Right cardiac atrium (tissue), 5 donors: ENCODE measurements around the gene COL23A1. TPM values are rescaled to one million over a fixed set of nuclear protein-coding genes. Genes with fewer than 3 reads are reported as not detected.
"Not testable (repeated sequence)": the region's sequence is repeated elsewhere in the genome, so short reads cannot be mapped to it uniquely, and the experiment has no call there.

Experiments used
- ATAC-seq, 2 donors: fragments of 200-7000 bp; cut with Tn5 transposase; one replicate each; pipeline versions ENCODE4 v1.8.0 to v1.9.1; 2020; ENCODE audit warnings: moderate library complexity in 2 of 2, mild to moderate bottlenecking in 1 of 2
- DNase-seq, 3 donors: peaks; one replicate each; pipeline ENCODE4 v3.0.0-alpha.2; 2020
- H3K27ac ChIP-seq: one replicate; pipeline ENCODE4 v1.5.1; 2013; ENCODE audit warnings: mild to moderate bottlenecking, low read length, control low read depth, moderate library complexity
- H3K27me3 ChIP-seq: one replicate; pipeline ENCODE4 v1.6.1; 2013; ENCODE audit not compliant: control insufficient read depth, insufficient read depth
- H3K4me1 ChIP-seq: one replicate; pipeline ENCODE4 v1.6.1; 2013; ENCODE audit warnings: low read length; ENCODE audit not compliant: control insufficient read depth, insufficient read depth
- H3K4me3 ChIP-seq: one replicate; pipeline ENCODE4 v1.5.1; 2013; ENCODE audit warnings: low read length, control low read depth
- H3K9me3 ChIP-seq: one replicate; pipeline ENCODE4 v1.6.1; 2013; ENCODE audit warnings: low read length; ENCODE audit not compliant: control insufficient read depth
- WGBS: extraction: QIAGEN DNeasy Blood & Tissue Kit; methylation state at CpG from one replicate; pipeline ENCODE4 v1.1.7; 2013; 5-methylcytosine and 5-hydroxymethylcytosine counted together
- intact Hi-C, 4 donors: fragments of 100-400 bp; cut with DNase I; formaldehyde crosslinking; loops; one replicate each; pipeline versions ENCODE4 v1.11.0 to v1.14.0; 2022 to 2023
- polyA plus RNA-seq: library from polyadenylated mRNA; stranded (reverse); fragments of 200-250 nt; gene quantifications from one replicate; pipeline ENCODE4 v1.2.3, GENCODE V29; 2013
- total RNA-seq, 4 donors: library from RNA; stranded (reverse); fragmentation: NEBNext Ultra II Directional; extraction: Animal tissue kit (Norgen Biotek cat#: 25700); gene quantifications; one replicate each; pipeline ENCODE4 v1.2.1, GENCODE V29; 2021
- donor health status: healthy with polysubstance abuse.
- donor health status: DM: no; HTN: yes; CAD: no.
- donor health status: DM: no; HTN: no; CAD: no.
- donor health status: DM: no; HTN: yes; CAD: no; lungs with severe emphysema.
- donor health status: DM: yes; HTN: yes; CAD: no.

Gene COL23A1
- total and polyA plus RNA-seq, 5 donors = 2.5 to 13.6 (median 6.3) TPM

DNA sequence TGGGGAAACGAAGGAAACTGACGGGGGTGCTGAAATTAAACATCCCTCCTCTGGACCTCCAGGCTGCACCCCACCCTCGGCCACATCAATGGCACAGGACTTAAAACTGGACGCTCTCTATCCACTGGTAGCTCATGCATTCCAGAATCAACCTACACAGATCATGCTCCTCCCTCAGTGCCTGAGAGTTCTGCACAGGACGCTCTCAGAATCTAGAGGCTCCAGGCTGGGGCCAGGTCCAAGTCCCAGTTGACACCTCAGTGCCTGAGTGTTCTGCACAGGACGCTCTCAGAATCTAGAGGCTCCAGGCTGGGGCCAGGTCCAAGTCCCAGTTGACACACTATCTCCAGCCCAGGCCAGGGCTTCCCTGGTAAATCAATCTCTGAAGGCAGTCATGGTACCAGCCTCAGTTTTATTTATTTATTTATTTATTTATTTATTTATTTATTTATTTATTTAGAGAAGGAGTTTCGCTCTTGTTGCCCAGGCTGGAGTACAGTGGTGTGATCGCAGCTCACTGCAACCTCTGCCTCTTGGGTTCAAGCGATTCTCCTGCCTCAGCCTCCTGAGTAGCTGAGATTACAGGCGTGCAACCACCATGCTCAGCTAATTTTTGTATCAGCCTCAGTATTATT is 103.2 kb downstream of the COL23A1 start:
- whole genome bisulfite sequencing = 86% methylated on average over 10 of the region's 10 CpGs
- DNase-seq, intact Hi-C loops: not testable (repeated sequence)

DNA sequence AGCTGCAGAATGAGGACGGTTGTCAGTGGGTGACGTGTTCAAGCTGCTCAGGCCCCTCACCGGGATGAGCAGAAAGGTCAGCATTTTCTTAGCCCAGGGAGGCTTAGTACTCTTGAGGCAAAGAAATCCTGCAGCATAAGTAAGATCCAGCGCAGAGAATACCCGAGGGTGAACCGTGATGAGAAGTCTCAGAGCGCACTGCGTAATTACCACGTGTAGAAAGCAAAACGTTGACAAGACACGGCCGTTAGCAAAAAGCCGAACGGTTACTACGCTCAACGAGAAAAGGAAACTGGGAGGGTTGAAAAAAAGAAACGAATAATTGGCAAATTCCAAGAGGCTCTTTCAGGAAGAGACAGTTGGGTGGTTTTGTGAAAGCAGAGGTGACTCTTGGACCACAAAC is 104.0 kb downstream of the COL23A1 start:
- WGBS = 49% methylated on average over 17 of the region's 17 CpGs
- Histone ChIP-seq H3K27ac (no peak overlapping the region), H3K4me1 (no peaks in the 10 kb centered on the region), H3K4me3 (no peak overlapping the region), H3K27me3 (no peaks in the 10 kb centered on the region), H3K9me3 (no peaks in the 10 kb centered on the region)
- intact Hi-C loops = no loop called here
- ATAC-seq (no peak), DNase-seq (no peak)

More for the DNA sequence above, 103.2 kb downstream of the COL23A1 start:
- H3K27ac ChIP-seq, H3K4me3 ChIP-seq, H3K27me3 ChIP-seq, H3K4me1 ChIP-seq, H3K9me3 ChIP-seq: not testable (repeated sequence)
- ATAC-seq = peak; percentile 52 to 82

DNA sequence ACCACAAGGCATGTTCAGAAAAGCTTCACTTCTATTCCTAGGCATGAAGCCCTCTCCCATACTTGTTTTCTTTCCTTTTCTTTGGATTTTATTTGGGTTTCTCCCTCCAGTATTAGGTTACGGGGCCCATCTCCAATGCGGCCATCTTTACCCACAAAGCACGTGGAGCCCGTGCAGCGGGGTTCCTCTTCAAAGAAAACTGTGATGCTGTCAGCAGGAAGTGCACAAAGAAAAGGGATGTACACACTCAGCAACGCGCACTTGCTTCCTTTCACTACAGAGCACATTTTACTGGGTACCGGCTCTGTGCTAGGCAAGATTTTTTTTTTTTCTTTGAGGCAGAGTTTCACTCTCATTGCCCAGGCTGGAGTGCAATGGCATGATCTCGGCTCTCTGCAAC is 106.6 kb downstream of the COL23A1 start:
- Histone ChIP-seq H3K27me3 (no peaks in the 10 kb centered on the region), H3K9me3 (no peaks in the 10 kb centered on the region), H3K4me1 (no peaks in the 10 kb centered on the region), H3K27ac (no peak overlapping the region), H3K4me3 (no peak overlapping the region)
- peak in 1 of 3 donors; percentile 78 for DNase-seq
- intact Hi-C loops = no loop called here
- WGBS = 57% methylated on average over 9 of the region's 9 CpGs
- peak; percentile 59 to 60 for ATAC-seq

DNA sequence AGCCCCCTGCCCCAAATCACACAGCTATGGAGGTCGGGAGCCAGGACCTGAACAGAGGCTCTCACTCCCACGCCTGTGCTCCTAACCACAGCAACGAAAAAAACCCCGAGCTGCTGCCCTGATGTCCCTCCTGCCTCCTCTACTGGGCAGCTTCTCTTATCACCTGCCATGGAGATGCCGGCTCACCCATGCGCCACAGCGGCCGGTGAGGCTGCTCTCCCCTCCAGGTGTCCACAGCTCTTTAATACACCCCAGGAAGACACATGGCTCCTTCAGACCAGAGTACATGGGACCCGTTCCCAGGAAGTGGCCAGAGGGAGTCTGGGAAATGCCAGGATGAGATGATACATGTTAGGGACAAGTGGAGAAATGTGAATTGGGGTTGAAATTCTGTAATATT is 110.9 kb downstream of the COL23A1 start:
- H3K27ac ChIP-seq = no peak overlapping the region
- H3K4me1 ChIP-seq = no peaks in the 10 kb centered on the region
- H3K9me3 ChIP-seq = no peaks in the 10 kb centered on the region
- H3K4me3 ChIP-seq = no peak overlapping the region
- no peaks in the 10 kb centered on the region for H3K27me3 ChIP-seq
- intact Hi-C loops = loop anchor here in 1 of 4 donors (10.0 kb wide), 1 partner anchor 66 kb away; no protein-coding TSS in a partner anchor
- no peak for ATAC-seq
- 91% methylated on average over 9 of the region's 9 CpGs for WGBS
- no peak for DNase-seq

DNA sequence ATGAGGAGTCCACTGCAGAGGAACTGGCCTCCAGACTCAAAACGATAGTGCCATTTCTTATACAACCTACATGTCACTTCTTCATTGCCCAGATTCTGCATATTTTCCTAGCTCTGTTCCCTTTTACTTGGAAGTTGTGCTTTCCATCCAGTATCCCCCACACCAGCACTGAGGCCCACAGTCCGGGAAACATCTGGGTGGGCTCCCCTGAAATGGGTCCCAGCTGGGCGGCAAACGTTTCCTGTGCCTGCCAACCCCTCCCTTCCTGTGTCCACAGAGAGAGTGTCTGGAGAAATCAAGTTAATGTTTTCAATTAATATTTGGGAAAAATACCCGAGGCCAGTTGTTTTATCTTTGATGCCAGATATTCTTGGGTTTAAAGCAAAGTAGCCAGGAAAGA is 111.8 kb downstream of the COL23A1 start:
- ATAC-seq = peak in 1 of 2 donors; percentile 52
- WGBS = 40% methylated on average over 5 of the region's 5 CpGs
- no peak for DNase-seq
- Histone ChIP-seq H3K4me3 (no peak overlapping the region), H3K9me3 (no peaks in the 10 kb centered on the region), H3K4me1 (no peaks in the 10 kb centered on the region), H3K27ac (no peak overlapping the region), H3K27me3 (no peaks in the 10 kb centered on the region)
- intact Hi-C loops = loop anchor here in 1 of 4 donors (10.0 kb wide), 1 partner anchor 66 kb away; no protein-coding TSS in a partner anchor

DNA sequence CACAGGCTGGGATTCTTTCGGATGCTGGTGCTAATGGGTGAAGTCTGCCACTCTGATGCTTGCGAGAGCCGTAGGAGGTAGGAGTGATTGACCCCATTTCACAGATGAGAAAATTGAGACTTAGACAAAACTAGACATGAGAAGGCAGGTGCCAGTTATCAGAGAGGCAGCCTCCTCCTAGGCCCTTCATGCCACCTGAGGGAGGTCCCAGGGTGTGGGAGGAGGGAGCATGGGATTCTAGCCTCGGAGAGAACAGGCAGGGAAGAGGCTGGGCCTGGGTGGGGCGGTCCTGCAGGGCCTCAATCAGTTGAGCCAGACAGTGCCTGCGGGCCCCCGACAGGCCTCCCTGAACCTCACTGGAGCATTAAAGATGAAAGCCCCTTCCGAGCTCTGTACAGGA is 112.4 kb downstream of the COL23A1 start:
- no peak for DNase-seq
- Histone ChIP-seq H3K4me1 (no peaks in the 10 kb centered on the region), H3K4me3 (no peak overlapping the region), H3K27ac (no peak overlapping the region), H3K27me3 (no peaks in the 10 kb centered on the region), H3K9me3 (no peaks in the 10 kb centered on the region)
- no peak for ATAC-seq
- WGBS = 80% methylated on average over 8 of the region's 8 CpGs
- intact Hi-C loops = loop anchor here in 1 of 4 donors (10.0 kb wide), 1 partner anchor 67 kb away; no protein-coding TSS in a partner anchor

DNA sequence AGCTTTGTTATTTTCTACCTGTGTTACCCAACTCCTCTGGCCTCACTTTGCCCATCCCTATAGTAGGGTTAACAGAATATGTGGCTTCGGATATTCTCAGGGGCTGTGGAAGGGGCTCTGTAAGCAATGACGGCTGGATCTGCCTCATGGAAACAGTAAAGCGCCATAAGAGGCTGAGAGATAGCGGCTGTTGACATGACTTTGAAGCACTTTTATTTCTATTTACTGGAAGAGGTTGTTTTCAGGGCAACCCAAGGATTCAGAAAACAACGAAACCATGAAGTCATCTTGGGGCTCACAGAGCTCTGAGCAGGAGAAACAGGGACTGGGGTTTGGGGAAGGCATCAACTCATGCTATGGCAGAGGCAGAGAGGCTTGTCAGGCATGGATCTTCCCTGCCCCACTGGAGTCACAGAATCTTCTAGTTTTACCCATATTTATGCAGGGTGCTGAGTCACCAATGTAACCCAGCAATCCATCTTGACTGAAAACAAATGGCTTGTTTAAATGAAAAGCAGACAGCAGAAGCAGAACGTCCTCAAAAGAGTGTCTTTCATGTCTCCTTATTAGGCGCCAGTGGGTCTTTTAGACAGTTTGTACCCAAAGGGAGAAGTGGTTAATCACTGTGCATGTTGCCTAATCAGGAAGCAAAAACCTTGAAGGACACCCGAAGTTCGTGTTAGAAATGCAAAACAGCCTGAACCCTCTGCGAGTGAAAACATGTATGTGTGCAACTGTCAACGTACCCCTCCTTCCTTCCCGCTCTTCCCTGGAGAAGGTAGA is 113.0 kb downstream of the COL23A1 start:
- DNase-seq = no peak
- peak in 1 of 2 donors; percentile 30 for ATAC-seq
- H3K27me3 ChIP-seq = no peaks in the 10 kb centered on the region
- intact Hi-C loops = loop anchor here in 1 of 4 donors (10.0 kb wide), 1 partner anchor 68 kb away; no protein-coding TSS in a partner anchor
- H3K4me3 ChIP-seq = no peak overlapping the region
- no peaks in the 10 kb centered on the region for H3K4me1 ChIP-seq
- WGBS = 77% methylated on average over 12 of the region's 12 CpGs
- no peak overlapping the region for H3K27ac ChIP-seq
- no peaks in the 10 kb centered on the region for H3K9me3 ChIP-seq

DNA sequence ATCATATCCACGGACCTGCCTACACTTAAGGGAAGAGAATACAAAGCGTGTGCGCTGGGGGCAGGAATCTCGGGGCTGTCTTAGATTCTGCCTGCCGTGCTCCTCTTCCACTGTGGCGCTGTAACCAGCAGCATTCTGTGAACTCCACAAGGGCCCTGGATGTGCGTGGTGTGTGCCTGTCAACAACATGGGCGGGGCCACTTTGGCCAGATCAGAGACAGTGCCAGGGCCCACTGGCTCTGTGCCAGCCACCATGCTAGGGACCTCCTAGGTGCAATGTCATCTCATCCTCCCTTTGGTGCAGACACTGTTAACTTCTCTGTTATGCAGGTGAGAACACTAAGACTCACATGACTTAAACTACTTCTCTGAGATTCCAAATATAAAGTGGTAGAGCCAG is 113.7 kb downstream of the COL23A1 start:
- Histone ChIP-seq H3K9me3 (no peaks in the 10 kb centered on the region), H3K4me1 (no peaks in the 10 kb centered on the region), H3K27ac (no peak overlapping the region), H3K27me3 (no peaks in the 10 kb centered on the region), H3K4me3 (no peak overlapping the region)
- intact Hi-C loops = loop anchor here in 1 of 4 donors (10.0 kb wide), 1 partner anchor 68 kb away; no protein-coding TSS in a partner anchor
- 92% methylated on average over 8 of the region's 8 CpGs for WGBS
- no peak for ATAC-seq
- no peak for DNase-seq

DNA sequence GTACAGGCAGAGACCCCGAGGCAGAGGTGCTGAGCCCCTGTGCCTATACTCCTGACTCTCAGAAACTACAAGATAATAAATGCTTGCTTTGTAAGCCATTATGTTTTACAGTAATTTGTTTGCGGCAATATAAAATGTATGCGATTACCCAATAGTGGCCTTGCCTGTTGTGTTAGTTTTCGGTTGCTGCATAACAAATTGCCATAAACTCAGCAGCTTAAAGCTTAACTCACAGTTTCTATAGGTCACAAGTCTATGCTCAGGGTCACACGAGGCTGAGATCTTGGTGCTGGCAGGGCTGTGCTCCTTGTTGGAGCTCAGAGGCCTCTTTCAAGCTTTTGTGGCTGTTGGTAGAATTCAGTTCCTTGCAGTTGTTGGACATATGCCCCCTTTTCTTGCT is 114.8 kb downstream of the COL23A1 start:
- Histone ChIP-seq H3K27ac (no peak overlapping the region), H3K9me3 (no peaks in the 10 kb centered on the region), H3K4me1 (no peaks in the 10 kb centered on the region), H3K27me3 (no peaks in the 10 kb centered on the region), H3K4me3 (no peak overlapping the region)
- DNase-seq = no peak
- intact Hi-C loops = loop anchor here in 1 of 4 donors (10.0 kb wide), 1 partner anchor 69 kb away; no protein-coding TSS in a partner anchor
- no peak for ATAC-seq
- WGBS = 92% methylated on average over 5 of the region's 5 CpGs

DNA sequence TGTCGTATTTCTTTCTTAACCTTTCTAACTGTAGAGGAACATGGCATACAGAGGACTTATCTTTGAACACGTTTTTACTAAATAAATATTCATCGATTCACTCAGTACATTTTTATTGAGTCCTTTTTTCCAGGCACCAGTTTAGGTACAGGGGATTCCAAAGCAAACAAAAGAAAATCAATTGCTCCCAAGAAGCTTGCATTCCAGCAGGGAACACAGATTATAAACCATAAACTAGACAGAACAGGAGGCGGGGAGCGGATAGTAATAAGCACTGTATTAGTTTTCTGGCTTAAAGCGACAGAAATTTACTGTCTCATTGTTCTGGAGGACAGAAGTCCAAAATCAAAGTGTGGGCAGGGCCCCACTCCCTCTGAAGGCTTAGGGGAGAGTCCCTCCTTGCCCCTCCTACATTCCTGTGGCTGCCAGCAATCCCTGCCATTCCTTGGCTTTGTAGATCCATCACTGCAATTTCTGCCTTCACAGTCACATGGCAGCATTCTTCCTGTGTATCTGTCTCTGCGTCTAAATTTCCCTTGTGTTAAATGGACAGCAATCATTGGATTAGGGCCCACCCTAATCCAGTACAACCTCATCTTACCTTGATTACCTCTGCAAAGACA is 115.5 kb downstream of the COL23A1 start:
- intact Hi-C loops = loop anchor here in 1 of 4 donors (10.0 kb wide), 1 partner anchor 70 kb away; no protein-coding TSS in a partner anchor
- WGBS = 77% methylated on average over 7 of the region's 7 CpGs
- Histone ChIP-seq H3K4me1 (no peaks in the 10 kb centered on the region), H3K9me3 (no peaks in the 10 kb centered on the region), H3K27ac (no peak overlapping the region), H3K27me3 (no peaks in the 10 kb centered on the region), H3K4me3 (no peak overlapping the region)
- no peak for DNase-seq
- ATAC-seq = no peak

DNA sequence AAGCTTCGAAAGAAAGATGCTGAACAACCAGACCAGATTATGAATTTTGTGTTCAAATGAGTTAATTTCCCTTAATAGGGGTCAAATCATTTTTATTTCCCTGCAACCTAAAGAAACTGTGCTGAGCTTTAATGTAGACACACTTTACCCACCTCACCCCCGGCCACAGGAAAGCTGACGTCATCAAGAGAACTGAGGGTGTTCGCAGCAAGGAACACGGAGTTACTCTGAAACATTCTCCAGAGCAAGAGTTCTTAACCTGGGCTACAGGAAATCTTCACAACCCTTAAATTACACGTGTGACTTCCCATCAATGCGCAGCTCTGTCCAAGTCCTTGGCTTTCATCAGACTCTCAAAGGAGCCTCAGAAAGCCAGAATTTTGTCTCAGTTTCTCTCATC is 116.3 kb downstream of the COL23A1 start:
- no peak for ATAC-seq
- H3K27me3 ChIP-seq = no peaks in the 10 kb centered on the region

More for the DNA sequence above, 116.3 kb downstream of the COL23A1 start:
- H3K4me1 ChIP-seq = no peaks in the 10 kb centered on the region
- intact Hi-C loops = loop anchor here in 1 of 4 donors (10.0 kb wide), 1 partner anchor 71 kb away; no protein-coding TSS in a partner anchor
- no peak overlapping the region for H3K4me3 ChIP-seq
- no peak overlapping the region for H3K27ac ChIP-seq
- WGBS = 52% methylated on average over 7 of the region's 7 CpGs
- no peaks in the 10 kb centered on the region for H3K9me3 ChIP-seq
- no peak for DNase-seq
